SHP77 (cell line): ENCODE results near the gene UGT2B7.

Source experiments
- DNase-seq, 2 experiments: peaks; one replicate each; lab custom pipeline; 2025; lab: John Stamatoyannopoulos, UW

The UGT2B7 gene

DNA sequence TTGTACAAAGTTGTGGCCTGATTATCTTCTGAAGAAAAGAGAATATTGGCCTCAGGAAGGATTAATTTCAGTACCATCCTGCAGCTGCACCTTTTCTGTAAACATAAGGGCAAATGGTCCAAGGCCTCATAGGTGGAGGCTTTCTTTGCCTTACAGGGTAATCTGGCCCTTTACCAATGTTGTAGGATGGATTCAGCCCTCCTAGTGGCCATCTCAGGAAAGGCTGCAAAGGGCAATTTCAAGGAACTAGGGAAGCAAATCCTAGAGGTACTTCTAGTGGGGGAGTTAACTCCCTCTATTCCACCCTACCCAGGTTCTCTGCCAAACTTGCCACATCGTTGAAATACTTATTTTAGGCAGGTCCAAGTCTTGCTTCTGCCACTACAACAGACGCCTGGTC, 60.6 kb downstream of the UGT2B7 start:
- no peak for DNase-seq
